Measurements from ENCODE around the gene COL11A2. TPM values are rescaled to one million over a fixed set of nuclear protein-coding genes. Genes with fewer than 3 reads are reported as not detected.

The COL11A2 gene
- total RNA-seq, 1 experiment from 2014 or later = 7.6 TPM

DNA sequence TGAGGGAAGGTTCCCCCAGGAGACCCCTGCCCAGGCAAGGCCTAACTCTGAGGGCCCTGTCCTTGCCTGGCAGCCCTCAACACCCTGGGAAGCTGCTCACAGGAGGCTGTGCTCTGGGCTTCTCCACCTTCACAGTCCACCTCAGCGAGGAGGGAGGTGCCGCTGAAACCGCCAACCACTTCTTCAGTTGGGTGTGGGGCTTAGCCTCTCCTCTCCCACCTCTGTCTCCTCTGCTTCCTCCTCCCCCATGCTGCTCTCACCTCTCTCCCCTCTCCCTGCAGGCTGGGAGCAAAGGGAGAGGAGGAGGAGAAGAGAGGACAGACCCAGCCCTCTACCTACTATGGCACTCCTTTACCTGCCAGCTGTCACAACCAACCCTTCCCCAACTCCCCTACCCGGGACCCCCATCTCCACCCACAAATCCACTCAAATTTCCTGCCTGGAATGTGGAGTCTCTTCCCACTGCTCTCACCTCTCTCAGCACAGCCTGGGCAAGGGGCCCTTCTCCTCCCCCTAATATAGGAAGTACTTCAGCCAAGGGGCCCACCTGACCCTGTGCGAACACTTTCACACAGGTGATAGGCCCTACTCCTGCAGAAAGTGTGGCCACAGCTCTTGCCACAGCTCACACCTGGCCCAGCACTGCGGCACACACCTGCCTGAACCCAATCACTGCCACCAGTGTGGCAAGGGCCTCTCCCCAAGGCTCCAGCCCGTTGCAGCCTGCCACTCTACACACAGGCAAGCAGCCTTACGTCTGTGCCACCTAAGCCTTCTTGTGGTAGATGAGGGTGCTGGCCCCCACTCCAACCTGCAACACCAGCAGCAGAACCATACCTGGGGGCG lies 23.2 kb upstream of the COL11A2 start:
- Histone ChIP-seq H3K9me2 (ENCODE audit: insufficient read depth) (no peaks in the 10 kb centered on the region), H3K4me1 (ENCODE audit: control insufficient read depth in 1 of 2, insufficient read depth in 2 of 2, low read length in 2 of 2) (peaks cover 0 to 5% of the 10 kb centered on the region in 2 experiments; a peak in 1 of 4 replicates), H3K79me2 (ENCODE audit: insufficient read depth, low read length) (no peaks in the 10 kb centered on the region), H3K9ac (ENCODE audit: low read length) (no peak overlapping the region), H3K36me3 (ENCODE audit: control insufficient read depth in 1 of 2, insufficient read depth in 2 of 2, low read length in 2 of 2) (peaks cover 2 to 6% of the 10 kb centered on the region in 2 experiments; a peak in 1 of 4 replicates), H4K20me1 (ENCODE audit: insufficient read depth) (no peaks in the 10 kb centered on the region), H3K27me3 (ENCODE audit: insufficient read depth, low read length) (no peaks in the 10 kb centered on the region), H3K27ac (ENCODE audit: low read depth, low read length) (no peak overlapping the region), H3K4me2 (ENCODE audit: low read length) (no peak overlapping the region), H2AFZ (ENCODE audit: low read depth, low read length, poor library complexity, severe bottlenecking) (no peak overlapping the region), H3K4me3 (replicated peaks in 1 of 2; ENCODE audit: low read depth in 1 of 2, low read length in 2 of 2) (no peak overlapping the region), H3K9me3 (ENCODE audit: control insufficient read depth in 1 of 2, insufficient read depth in 1 of 2, low read depth in 1 of 2, low read length in 2 of 2) (no peaks in the 10 kb centered on the region)
- DNase-seq (ENCODE audit: low read depth, low spot score) (no peak), ATAC-seq (no peak)
- intact Hi-C loops (cut with micrococcal nuclease) = no loop called here
- no TSS peak for BruUV-seq (replicated peaks)
- ChIA-PET POLR2A (no interaction called here), CTCF (no interaction called here), RAD21 (ENCODE audit: low non-redundant PET in 1 of 2, low total read pairs in 2 of 2, uncharacterized antibody in 2 of 2, unreplicated experiment in 2 of 2) (no interaction called here)
- no peak for TF ChIP-seq EGR1 (IDR thresholded peaks at IDR 0.05; ENCODE audit: low read depth)
- TF ChIP-seq POLR2A (IDR thresholded peaks at IDR 0.05; ENCODE audit: borderline replicate concordance, extremely low read depth, insufficient read depth, insufficient read length) = no peak
- TF ChIP-seq, protein P1, sequence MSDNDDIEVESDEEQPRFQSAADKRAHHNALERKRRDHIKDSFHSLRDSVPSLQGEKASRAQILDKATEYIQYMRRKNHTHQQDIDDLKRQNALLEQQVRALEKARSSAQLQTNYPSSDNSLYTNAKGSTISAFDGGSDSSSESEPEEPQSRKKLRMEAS (IDR thresholded peaks at IDR 0.05) = no peak
- no peak for TF ChIP-seq EZH2 (IDR thresholded peaks at IDR 0.05)
- TF ChIP-seq ZNF274 (IDR thresholded peaks at IDR 0.05; ENCODE audit: low read depth, low read length) = no peak
- TF ChIP-seq ATF3 (IDR thresholded peaks at IDR 0.05) = no peak
- no peak for TF ChIP-seq SIN3A (IDR thresholded peaks at IDR 0.05; ENCODE audit: low read depth)
- TF ChIP-seq JUND (IDR thresholded peaks at IDR 0.05) = no peak
- no peak for TF ChIP-seq ELF1 (IDR thresholded peaks at IDR 0.05; ENCODE audit: borderline replicate concordance, low read depth)
- TF ChIP-seq SP1 (IDR thresholded peaks at IDR 0.05; ENCODE audit: low read depth) = no peak
- no peak for TF ChIP-seq SRF (IDR thresholded peaks at IDR 0.05; ENCODE audit: low read depth)

DNA sequence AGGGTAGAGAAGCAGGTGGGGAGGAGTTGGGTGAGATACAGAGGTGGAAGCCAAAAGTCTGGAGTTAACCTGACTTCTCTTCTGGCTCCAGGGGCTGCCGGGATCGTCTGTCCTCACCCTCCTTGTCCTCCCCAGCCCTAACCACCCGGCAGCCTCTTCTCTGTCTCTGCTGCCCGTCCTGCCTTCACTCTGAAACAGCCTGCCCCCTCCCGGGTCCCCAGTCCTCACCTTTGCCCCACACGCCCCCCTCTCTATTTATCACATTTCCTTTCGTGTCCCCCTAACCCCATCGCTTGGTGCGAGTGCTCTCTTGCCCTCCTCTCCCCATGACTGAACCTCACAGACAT lies 21.7 kb upstream of the COL11A2 start:
- POLR2A ChIA-PET = no interaction called here
- DNase-seq (ENCODE audit: low read depth, low spot score) (no peak), ATAC-seq (no peak)
- Histone ChIP-seq H3K9me3 (ENCODE audit: control insufficient read depth in 1 of 2, insufficient read depth in 1 of 2, low read depth in 1 of 2, low read length in 2 of 2) (no peaks in the 10 kb centered on the region), H3K79me2 (ENCODE audit: insufficient read depth, low read length) (peaks cover 11% of the 10 kb centered on the region), H3K9ac (ENCODE audit: low read length) (no peak overlapping the region), H3K4me2 (ENCODE audit: low read length) (no peak overlapping the region), H3K36me3 (ENCODE audit: control insufficient read depth in 1 of 2, insufficient read depth in 2 of 2, low read length in 2 of 2) (peaks cover 10 to 15% of the 10 kb centered on the region in 2 experiments; a peak in 3 of 4 replicates), H3K27me3 (ENCODE audit: insufficient read depth, low read length) (no peaks in the 10 kb centered on the region), H3K4me1 (ENCODE audit: control insufficient read depth in 1 of 2, insufficient read depth in 2 of 2, low read length in 2 of 2) (peaks cover 1 to 10% of the 10 kb centered on the region in 2 experiments; a peak in 1 of 4 replicates), H4K20me1 (ENCODE audit: insufficient read depth) (no peaks in the 10 kb centered on the region), H3K9me2 (ENCODE audit: insufficient read depth) (no peaks in the 10 kb centered on the region), H3K4me3 (replicated peaks in 1 of 2; ENCODE audit: low read depth in 1 of 2, low read length in 2 of 2) (no peak overlapping the region), H3K27ac (ENCODE audit: low read depth, low read length) (no peak overlapping the region), H2AFZ (ENCODE audit: low read depth, low read length, poor library complexity, severe bottlenecking) (no peak overlapping the region)
- no TSS peak for BruUV-seq (replicated peaks)
- CTCF ChIA-PET = no interaction called here
- RAD21 ChIA-PET (ENCODE audit: low non-redundant PET in 1 of 2, low total read pairs in 2 of 2, uncharacterized antibody in 2 of 2, unreplicated experiment in 2 of 2) = no interaction called here
- intact Hi-C loops (cut with micrococcal nuclease) = no loop called here
- no peak for TF ChIP-seq YY1 (IDR thresholded peaks at IDR 0.05; ENCODE audit: extremely low read depth, insufficient replicate concordance, low read depth, low read length)
- TF ChIP-seq JUND (IDR thresholded peaks at IDR 0.05) = no peak
- TF ChIP-seq SRF (IDR thresholded peaks at IDR 0.05; ENCODE audit: low read depth) = no peak
- TF ChIP-seq, protein P2, sequence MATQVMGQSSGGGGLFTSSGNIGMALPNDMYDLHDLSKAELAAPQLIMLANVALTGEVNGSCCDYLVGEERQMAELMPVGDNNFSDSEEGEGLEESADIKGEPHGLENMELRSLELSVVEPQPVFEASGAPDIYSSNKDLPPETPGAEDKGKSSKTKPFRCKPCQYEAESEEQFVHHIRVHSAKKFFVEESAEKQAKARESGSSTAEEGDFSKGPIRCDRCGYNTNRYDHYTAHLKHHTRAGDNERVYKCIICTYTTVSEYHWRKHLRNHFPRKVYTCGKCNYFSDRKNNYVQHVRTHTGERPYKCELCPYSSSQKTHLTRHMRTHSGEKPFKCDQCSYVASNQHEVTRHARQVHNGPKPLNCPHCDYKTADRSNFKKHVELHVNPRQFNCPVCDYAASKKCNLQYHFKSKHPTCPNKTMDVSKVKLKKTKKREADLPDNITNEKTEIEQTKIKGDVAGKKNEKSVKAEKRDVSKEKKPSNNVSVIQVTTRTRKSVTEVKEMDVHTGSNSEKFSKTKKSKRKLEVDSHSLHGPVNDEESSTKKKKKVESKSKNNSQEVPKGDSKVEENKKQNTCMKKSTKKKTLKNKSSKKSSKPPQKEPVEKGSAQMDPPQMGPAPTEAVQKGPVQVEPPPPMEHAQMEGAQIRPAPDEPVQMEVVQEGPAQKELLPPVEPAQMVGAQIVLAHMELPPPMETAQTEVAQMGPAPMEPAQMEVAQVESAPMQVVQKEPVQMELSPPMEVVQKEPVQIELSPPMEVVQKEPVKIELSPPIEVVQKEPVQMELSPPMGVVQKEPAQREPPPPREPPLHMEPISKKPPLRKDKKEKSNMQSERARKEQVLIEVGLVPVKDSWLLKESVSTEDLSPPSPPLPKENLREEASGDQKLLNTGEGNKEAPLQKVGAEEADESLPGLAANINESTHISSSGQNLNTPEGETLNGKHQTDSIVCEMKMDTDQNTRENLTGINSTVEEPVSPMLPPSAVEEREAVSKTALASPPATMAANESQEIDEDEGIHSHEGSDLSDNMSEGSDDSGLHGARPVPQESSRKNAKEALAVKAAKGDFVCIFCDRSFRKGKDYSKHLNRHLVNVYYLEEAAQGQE (IDR thresholded peaks at IDR 0.05; ENCODE audit: low read depth) = no peak
- no peak for TF ChIP-seq ZFX (IDR thresholded peaks at IDR 0.05)
- no peak for TF ChIP-seq SIN3A (IDR thresholded peaks at IDR 0.05; ENCODE audit: low read depth)
- TF ChIP-seq, protein P1 (IDR thresholded peaks at IDR 0.05) = no peak
- TF ChIP-seq ELF1 (IDR thresholded peaks at IDR 0.05; ENCODE audit: borderline replicate concordance, low read depth) = no peak
- no peak for TF ChIP-seq RAD21 (IDR thresholded peaks at IDR 0.05; ENCODE audit: low read depth)
- no peak for TF ChIP-seq POLR2A (IDR thresholded peaks at IDR 0.05; ENCODE audit: borderline replicate concordance, extremely low read depth, insufficient read depth, insufficient read length)
- no peak for TF ChIP-seq ATF3 (IDR thresholded peaks at IDR 0.05)
